PC-3 (cell line): Measurements from ENCODE around the gene DGKD. TPM values are rescaled to one million over a fixed set of nuclear protein-coding genes. Genes with fewer than 3 reads are reported as not detected.

Experiments
- ATAC-seq: fragments of 200-7000 bp; cut with Tn5 transposase; 2 replicates; pipeline ENCODE4 v1.9.1; 2020; ENCODE audit warnings: mild to moderate bottlenecking, moderate library complexity
- BruUV-seq: library from RNA; stranded (reverse); fragments of 400-500 nt; replicated peaks from 2 replicates; lab custom pipeline; 2021; lab: Mats Ljungman, UMichigan
- CTCF ChIA-PET: fragments of 300-600 bp; sonication (Branson Sonifier 250); formaldehyde crosslinking; loops from one replicate; lab custom pipeline; 2022; ENCODE audit warnings: antibody characterized with exemption; lab: Charles Lee
- POLR2A ChIA-PET: fragments of 300-600 bp; sonication (Branson Sonifier 250); formaldehyde crosslinking; loops from one replicate; lab custom pipeline; 2022; ENCODE audit warnings: antibody characterized with exemption; ENCODE audit not compliant: unreplicated experiment; lab: Charles Lee
- DNase-seq: peaks from one replicate; pipeline ENCODE4 v3.0.0-alpha.2; 2015
- H2AFZ ChIP-seq: fragments of 300-600 bp; sonication (generic); 2 replicates; pipeline ENCODE4 v1.6.0; 2016; ENCODE audit warnings: antibody characterized with exemption, low read length
- H3F3A ChIP-seq: fragments of 300-600 bp; sonication (generic); one replicate; pipeline ENCODE4 v1.6.0; 2017; ENCODE audit warnings: antibody characterized with exemption, low read length, control low read depth, mild to moderate bottlenecking; ENCODE audit not compliant: unreplicated experiment
- H3K27ac ChIP-seq: fragments of 300-600 bp; sonication (generic); 2 replicates; pipeline ENCODE4 v1.5.1; 2016; ENCODE audit warnings: mild to moderate bottlenecking, low read length
- H3K27me3 ChIP-seq: fragments of 300-600 bp; sonication (generic); 2 replicates; pipeline ENCODE4 v1.6.1; 2016; ENCODE audit warnings: low read length, mixed read lengths
- H3K36me3 ChIP-seq: fragments of 300-600 bp; sonication (generic); 2 replicates; pipeline ENCODE4 v1.6.1; 2016; ENCODE audit warnings: low read depth, mixed run types, low read length, mixed read lengths
- H3K4me1 ChIP-seq: fragments of 300-600 bp; sonication (generic); 2 replicates; pipeline ENCODE4 v1.5.1; 2016; ENCODE audit warnings: low read length; ENCODE audit not compliant: insufficient read depth
- H3K4me2 ChIP-seq: fragments of 300-600 bp; sonication (generic); 2 replicates; pipeline ENCODE4 v1.6.0; 2016; ENCODE audit warnings: low read length
- H3K4me3 ChIP-seq: fragments of 300-600 bp; sonication (generic); 2 replicates; pipeline ENCODE4 v1.5.1; 2016; ENCODE audit warnings: mild to moderate bottlenecking, low read length, mixed read lengths
- H3K79me2 ChIP-seq: fragments of 300-600 bp; sonication (generic); 2 replicates; pipeline ENCODE4 v1.6.1; 2017; ENCODE audit warnings: low read length, mixed read lengths
- H3K9ac ChIP-seq: fragments of 300-600 bp; sonication (generic); 2 replicates; pipeline ENCODE4 v1.6.0; 2016; ENCODE audit warnings: mild to moderate bottlenecking, low read length
- H3K9me2 ChIP-seq: fragments of 300-600 bp; sonication (generic); replicated peaks from 2 replicates; pipeline ENCODE4 v1.6.1; 2016; ENCODE audit warnings: mixed run types, low read length, mixed read lengths
- H3K9me3 ChIP-seq: fragments of 300-600 bp; sonication (generic); 2 replicates; pipeline ENCODE4 v1.6.1; 2016; ENCODE audit warnings: low read length, mixed read lengths
- H4K20me1 ChIP-seq: fragments of 300-600 bp; sonication (generic); 2 replicates; pipeline ENCODE4 v1.6.1; 2016; ENCODE audit warnings: low read length, mixed read lengths
- EZH2 ChIP-seq: fragments of 300-600 bp; sonication (generic); IDR thresholded peaks from one replicate; pipeline ENCODE4 v1.6.1; 2017; ENCODE audit warnings: antibody characterized with exemption, mild to moderate bottlenecking, low read length; ENCODE audit not compliant: unreplicated experiment
- EZH2phosphoT487 ChIP-seq: fragments of 300-600 bp; sonication (generic); IDR thresholded peaks from 2 replicates; pipeline ENCODE4 v1.6.1; 2018; ENCODE audit warnings: mild to moderate bottlenecking, antibody characterized with exemption, low read length, borderline replicate concordance
- intact Hi-C: fragments of 100-400 bp; cut with micrococcal nuclease; formaldehyde crosslinking; loops from 2 replicates; pipeline ENCODE4 v1.9.0; 2023
- total RNA-seq: library from RNA; depleted of rRNA; stranded (reverse); fragments of >200 nt; gene quantifications from 2 replicates; pipeline ENCODE4 v1.2.3, GENCODE V29; 2014
- TF ChIP-seq, protein P1 (sequence below): fragments of 300-600 bp; sonication (generic); conservative IDR thresholded peaks from 2 replicates; pipeline ENCODE4 v1.5.1; 2017; ENCODE audit warnings: antibody characterized with exemption, low read depth, mild to moderate bottlenecking, low read length

DGKD gene
- total RNA-seq, 1 experiment from 2014 or later = 23.3 TPM

DNA sequence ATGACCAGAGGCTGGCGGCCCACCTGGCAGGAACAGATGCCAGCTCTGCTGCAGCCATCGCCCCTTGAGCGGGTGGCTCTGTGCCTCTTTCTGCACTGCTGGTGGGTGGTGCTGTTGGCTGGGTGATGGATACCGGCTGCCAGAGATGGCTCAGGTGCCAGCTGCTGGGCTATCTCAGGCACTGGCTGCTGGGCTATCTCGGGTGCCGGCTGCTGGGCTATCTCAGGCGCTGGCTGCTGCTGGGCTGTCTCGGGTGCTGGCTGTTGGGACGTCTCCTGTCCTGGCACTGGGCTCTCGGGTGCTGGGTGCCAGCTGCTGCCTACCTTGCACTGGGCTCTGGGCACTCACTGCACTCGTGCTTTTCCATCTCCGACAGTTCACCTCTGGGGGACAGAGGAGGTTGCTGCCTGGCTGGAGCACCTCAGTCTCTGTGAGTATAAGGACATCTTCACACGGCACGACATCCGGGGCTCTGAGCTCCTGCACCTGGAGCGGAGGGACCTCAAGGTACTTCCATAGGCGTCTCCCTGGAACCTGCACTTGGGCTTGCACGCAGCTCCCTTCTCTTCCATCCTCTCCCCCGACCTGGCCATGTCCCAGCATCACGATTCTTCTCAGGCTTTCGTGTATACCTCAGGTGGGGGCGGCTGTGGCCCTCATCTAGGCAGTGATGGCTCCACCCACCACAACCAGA lies 113.9 kb downstream of the DGKD start:
- ATAC-seq (no peak), DNase-seq (no peak)
- no TSS peak for BruUV-seq
- Histone ChIP-seq H3K4me3 (no peak overlapping the region), H4K20me1 (no peaks in the 10 kb centered on the region), H3K27me3 (no peaks in the 10 kb centered on the region), H3K9me3 (no peaks in the 10 kb centered on the region), H3K27ac (no peak overlapping the region), H3K79me2 (no peaks in the 10 kb centered on the region), H3K9ac (no peak overlapping the region), H3K9me2 (no peaks in the 10 kb centered on the region), H3K4me1 (no peaks in the 10 kb centered on the region), H3K36me3 (peaks cover 30% of the 10 kb centered on the region), H3K4me2 (no peak overlapping the region), H3F3A (no peaks in the 10 kb centered on the region), H2AFZ (no peak overlapping the region)
- TF ChIP-seq EZH2phosphoT487 (no peak), EZH2 (no peak)
- TF ChIP-seq, protein P1, sequence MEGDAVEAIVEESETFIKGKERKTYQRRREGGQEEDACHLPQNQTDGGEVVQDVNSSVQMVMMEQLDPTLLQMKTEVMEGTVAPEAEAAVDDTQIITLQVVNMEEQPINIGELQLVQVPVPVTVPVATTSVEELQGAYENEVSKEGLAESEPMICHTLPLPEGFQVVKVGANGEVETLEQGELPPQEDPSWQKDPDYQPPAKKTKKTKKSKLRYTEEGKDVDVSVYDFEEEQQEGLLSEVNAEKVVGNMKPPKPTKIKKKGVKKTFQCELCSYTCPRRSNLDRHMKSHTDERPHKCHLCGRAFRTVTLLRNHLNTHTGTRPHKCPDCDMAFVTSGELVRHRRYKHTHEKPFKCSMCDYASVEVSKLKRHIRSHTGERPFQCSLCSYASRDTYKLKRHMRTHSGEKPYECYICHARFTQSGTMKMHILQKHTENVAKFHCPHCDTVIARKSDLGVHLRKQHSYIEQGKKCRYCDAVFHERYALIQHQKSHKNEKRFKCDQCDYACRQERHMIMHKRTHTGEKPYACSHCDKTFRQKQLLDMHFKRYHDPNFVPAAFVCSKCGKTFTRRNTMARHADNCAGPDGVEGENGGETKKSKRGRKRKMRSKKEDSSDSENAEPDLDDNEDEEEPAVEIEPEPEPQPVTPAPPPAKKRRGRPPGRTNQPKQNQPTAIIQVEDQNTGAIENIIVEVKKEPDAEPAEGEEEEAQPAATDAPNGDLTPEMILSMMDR = no peak
- ChIA-PET POLR2A (interaction anchor here (0.5 kb wide), 1 partner anchor 333 kb away, joined by 15 read pairs; no protein-coding TSS in a partner anchor), CTCF (no interaction called here)
- intact Hi-C loops = no loop called here

DNA sequence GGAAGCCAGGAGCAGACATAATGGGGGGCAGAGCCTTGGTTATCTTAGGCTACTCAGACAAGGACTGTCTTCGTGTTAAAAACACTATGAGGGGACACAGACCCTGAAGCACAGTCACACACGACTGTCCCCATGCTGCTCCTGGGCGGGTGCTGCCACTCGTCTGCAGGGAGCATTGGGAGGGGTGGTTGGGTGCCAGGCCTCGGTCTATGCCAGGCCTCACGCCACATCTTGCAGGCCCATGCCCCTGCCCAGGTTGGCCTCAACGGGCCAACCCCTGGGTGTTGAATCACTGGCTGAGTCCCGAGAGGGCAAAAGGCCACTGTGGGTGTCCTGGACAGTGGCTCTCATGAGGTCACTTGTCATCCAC lies 114.4 kb downstream of the DGKD start:
- Histone ChIP-seq H3K4me2 (no peak overlapping the region), H3K9me3 (no peaks in the 10 kb centered on the region), H4K20me1 (no peaks in the 10 kb centered on the region), H2AFZ (no peak overlapping the region), H3K27me3 (no peaks in the 10 kb centered on the region), H3K4me1 (no peaks in the 10 kb centered on the region), H3K27ac (no peak overlapping the region), H3K9me2 (no peaks in the 10 kb centered on the region), H3F3A (no peaks in the 10 kb centered on the region), H3K79me2 (no peaks in the 10 kb centered on the region), H3K4me3 (no peak overlapping the region), H3K36me3 (peaks cover 27% of the 10 kb centered on the region), H3K9ac (no peak overlapping the region)
- DNase-seq (no peak), ATAC-seq (no peak)
- no peak for TF ChIP-seq EZH2
- TF ChIP-seq, protein P1 = no peak
- no peak for TF ChIP-seq EZH2phosphoT487
- no TSS peak for BruUV-seq
- ChIA-PET CTCF (no interaction called here), POLR2A (no interaction called here)
- intact Hi-C loops = no loop called here

- H3F3A ChIP-seq = no peaks in the 10 kb centered on the region
- intact Hi-C loops = no loop called here
- H3K4me2 ChIP-seq = no peak overlapping the region
- peaks cover 24% of the 10 kb centered on the region for H3K36me3 ChIP-seq
- DNase-seq (no peak), ATAC-seq (no peak)
- no peaks in the 10 kb centered on the region for H3K4me1 ChIP-seq
- no peak overlapping the region for H2AFZ ChIP-seq
- no peak overlapping the region for H3K27ac ChIP-seq
- H4K20me1 ChIP-seq = no peaks in the 10 kb centered on the region
- H3K79me2 ChIP-seq = no peaks in the 10 kb centered on the region
- no peaks in the 10 kb centered on the region for H3K9me3 ChIP-seq
- no peaks in the 10 kb centered on the region for H3K27me3 ChIP-seq
- no peak overlapping the region for H3K4me3 ChIP-seq
- no peak overlapping the region for H3K9ac ChIP-seq
- no TSS peak for BruUV-seq
- CTCF ChIA-PET = no interaction called here
- no peaks in the 10 kb centered on the region for H3K9me2 ChIP-seq
- no peak for TF ChIP-seq EZH2phosphoT487
- no peak for TF ChIP-seq EZH2
- TF ChIP-seq, protein P1 = no peak
- POLR2A ChIA-PET = no interaction called here
Observed at GRCh38 chr2:233469261-233470010, 115.1 kb downstream of the DGKD start.
